Lower leg skin (tissue), 4 donors: ENCODE results near the gene GPC6. TPM values are rescaled to one million over a fixed set of nuclear protein-coding genes. Genes with fewer than 3 reads are reported as not detected.

Experiments used
- DNase-seq, 2 donors: peaks; one replicate each; pipeline ENCODE4 v3.0.0-alpha.2; 2019; ENCODE audit warnings: low spot score in 2 of 2
- H3K4me3 ChIP-seq: fragments of 200-600 bp; sonication (generic); 2 replicates; pipeline ENCODE4 v1.5.1; 2017; ENCODE audit warnings: mild to moderate bottlenecking, low read depth; ENCODE audit not compliant: poor library complexity, severe bottlenecking
- CTCF ChIP-seq, 3 donors: fragments of 450-650 bp; IDR thresholded peaks; one replicate each; pipeline ENCODE4 v1.5.1; 2016; ENCODE audit warnings: antibody characterized with exemption in 3 of 3, mild to moderate bottlenecking in 3 of 3, moderate library complexity in 2 of 3
- POLR2A ChIP-seq, 2 donors: fragments of 450-650 bp; IDR thresholded peaks; one replicate each; pipeline ENCODE4 v1.6.1; 2016 to 2017; ENCODE audit warnings: antibody characterized with exemption in 2 of 2, mild to moderate bottlenecking in 1 of 2, moderate library complexity in 1 of 2
- WGBS, 2 donors: methylation state at CpG; one replicate each; pipeline ENCODE4 v1.1.5; 2018; 5-methylcytosine and 5-hydroxymethylcytosine counted together
- intact Hi-C: fragments of 100-400 bp; cut with DNase I; formaldehyde crosslinking; loops from one replicate; pipeline ENCODE4 v1.15.0; 2023; ENCODE audit warnings: low total_unique reads
- total RNA-seq, 4 donors: library from RNA; depleted of rRNA; stranded (reverse); fragments of >200 nt; gene quantifications; one replicate each; pipeline ENCODE4 v1.1.0, GENCODE V29; 2016

The GPC6 gene
- total RNA-seq, 4 donors from 2014 or later, result 1.4 to 5.2 (median 2.5) TPM

- WGBS, 2 donors, result 87% methylated on average over 7 of the region's 7 CpGs
- no peak for DNase-seq
- H3K4me3 ChIP-seq, result no peak overlapping the region
- intact Hi-C loops, result no loop called here
- no peak for TF ChIP-seq POLR2A (IDR thresholded peaks at IDR 0.05)
- no peak for TF ChIP-seq CTCF (IDR thresholded peaks at IDR 0.05)
These were observed 23.0 kb downstream of the GPC6 start for GRCh38 chr13:93249364-93250306.

DNA sequence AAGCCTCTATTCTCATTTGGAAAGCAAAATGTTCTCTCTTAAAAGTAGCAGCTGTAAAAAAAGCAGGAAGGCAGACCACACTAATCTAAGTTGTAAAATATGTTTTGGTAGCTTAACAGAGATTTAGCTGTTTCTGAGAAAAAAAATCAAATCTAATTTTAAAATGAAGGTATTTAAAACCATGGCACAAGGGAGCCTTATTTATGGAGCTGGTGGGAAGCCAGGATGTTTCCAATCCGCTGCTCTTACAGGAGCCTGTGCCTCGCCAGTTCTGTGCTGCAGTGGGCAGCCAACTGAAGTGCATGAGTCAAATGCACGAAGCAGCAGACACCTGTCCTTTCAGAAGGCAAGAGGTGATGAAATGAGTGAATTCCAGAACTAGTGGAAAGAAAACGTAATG is 28.2 kb downstream of the GPC6 start:
- WGBS, 2 donors, result 60 to 62% methylated on average over 4 of the region's 4 CpGs
- intact Hi-C loops, result no loop called here
- TF ChIP-seq POLR2A (IDR thresholded peaks at IDR 0.05), result no peak
- no peak for TF ChIP-seq CTCF (IDR thresholded peaks at IDR 0.05)
- no peak overlapping the region for H3K4me3 ChIP-seq
- no peak for DNase-seq

DNA sequence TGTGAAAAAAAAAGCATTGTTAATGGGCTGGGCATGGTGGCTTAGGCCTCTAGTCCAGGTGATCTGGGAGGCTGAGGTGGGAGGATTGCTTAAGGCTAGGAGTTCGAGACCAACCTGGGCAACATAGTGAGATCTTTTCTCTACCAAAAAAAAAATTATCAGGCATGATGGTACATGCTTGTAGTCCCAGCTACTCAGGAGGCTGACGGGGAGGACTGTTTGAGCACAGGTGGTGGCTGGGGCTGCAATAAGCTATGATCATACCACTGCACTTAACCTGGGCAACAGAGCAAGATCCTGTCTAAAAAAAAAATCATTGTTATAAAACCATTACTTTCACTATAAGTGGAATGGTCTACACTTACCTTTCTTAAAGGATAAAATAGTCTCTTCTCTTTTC is 30.4 kb downstream of the GPC6 start:
- TF ChIP-seq POLR2A (IDR thresholded peaks at IDR 0.05), result no peak
- no peak for TF ChIP-seq CTCF (IDR thresholded peaks at IDR 0.05)
- H3K4me3 ChIP-seq, result no peak overlapping the region
- intact Hi-C loops, result no loop called here
- 82 to 90% methylated on average over 2 of the region's 2 CpGs for WGBS, 2 donors
- no peak for DNase-seq

- H3K4me3 ChIP-seq, result no peak overlapping the region
- intact Hi-C loops, result no loop called here
- DNase-seq, result no peak
- TF ChIP-seq CTCF (IDR thresholded peaks at IDR 0.05) (no peak), POLR2A (IDR thresholded peaks at IDR 0.05) (no peak)
These were observed 33.0 kb downstream of the GPC6 start for GRCh38 chr13:93259527-93260080.

DNA sequence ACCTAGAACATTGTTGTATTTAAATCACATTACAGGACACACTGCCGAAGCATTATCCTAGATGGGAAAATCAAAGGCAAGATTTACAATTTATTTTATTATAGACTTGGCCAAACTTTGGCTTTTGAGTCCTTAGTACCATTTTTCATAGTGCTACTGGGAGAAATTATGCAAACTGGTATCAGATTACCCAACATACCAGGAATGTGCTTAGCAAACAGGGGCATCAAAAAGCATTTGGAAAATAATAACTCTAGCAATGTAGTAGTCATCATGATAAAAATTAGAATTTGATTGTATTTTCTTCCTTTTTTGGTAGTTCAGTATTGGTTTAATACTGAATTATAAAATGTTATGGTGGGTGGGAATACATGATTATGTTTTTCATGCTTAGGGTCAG is 34.0 kb downstream of the GPC6 start:
- TF ChIP-seq POLR2A (IDR thresholded peaks at IDR 0.05) (no peak), CTCF (IDR thresholded peaks at IDR 0.05) (no peak)
- no peak for DNase-seq
- intact Hi-C loops, result no loop called here
- WGBS, 2 donors, result 85 to 87% methylated on average over 1 of the region's 1 CpG
- no peak overlapping the region for H3K4me3 ChIP-seq
